ENCODE measurements around the gene PTPDC1. TPM values are rescaled to one million over a fixed set of nuclear protein-coding genes. Genes with fewer than 3 reads are reported as not detected.
A peak's percentile ranks its signal among the peaks of the same experiment; 100 is the strongest.
"Not testable (repeated sequence)": the region's sequence is repeated elsewhere in the genome, so short reads cannot be mapped to it uniquely, and the experiment has no call there.

Gene PTPDC1
- total RNA-seq, 1 donor: 10.8 TPM

DNA sequence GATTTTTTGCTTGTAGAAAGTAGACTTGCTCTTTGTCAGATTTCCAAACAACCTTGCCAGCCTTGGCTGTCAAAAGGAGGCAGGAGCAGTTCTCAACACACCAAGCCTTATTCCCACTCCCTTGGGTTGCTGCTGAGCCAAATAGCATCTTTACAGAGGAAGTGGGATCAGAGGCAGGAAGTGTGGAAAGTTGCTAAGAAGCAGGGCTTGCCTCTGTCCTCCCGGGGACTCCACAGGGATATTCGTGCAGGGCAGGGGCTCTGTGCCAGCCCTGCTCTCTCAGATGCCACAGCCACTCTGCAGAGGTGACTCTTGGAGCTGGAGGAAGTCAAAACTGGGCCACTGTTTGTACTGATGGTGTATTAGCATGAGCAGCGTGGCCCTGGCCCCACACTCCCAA lies 24.3 kb downstream of the PTPDC1 start:
- no peak for TF ChIP-seq CTCF (IDR thresholded peaks at IDR 0.05; ENCODE audit: insufficient read depth, low read length)
- H3K4me3 ChIP-seq (ENCODE audit: low read depth, low read length): no peak overlapping the region
- DNase-seq (ENCODE audit: low read depth): peak; percentile 51

DNA sequence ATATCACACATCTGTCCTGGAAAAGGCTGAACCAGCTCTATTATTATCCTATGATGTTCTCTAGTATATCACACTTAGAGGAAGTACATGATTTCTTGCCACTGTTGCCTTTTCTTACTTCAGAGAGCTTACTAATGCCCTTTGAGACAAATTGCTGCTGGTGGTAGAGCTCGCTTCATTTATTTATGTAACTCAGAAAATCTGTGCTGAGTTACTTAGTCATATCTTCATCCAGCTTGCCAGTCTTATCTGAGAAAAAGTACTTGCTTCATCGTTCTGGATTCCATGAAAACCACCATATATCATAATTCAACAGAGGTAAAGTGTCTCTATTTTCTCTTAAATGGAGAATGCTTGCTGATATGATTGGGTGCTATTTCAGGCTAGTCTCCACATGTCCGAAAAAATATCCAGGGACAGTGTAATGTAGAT lies 26.6 kb downstream of the PTPDC1 start:
- peak; percentile 88 for DNase-seq (ENCODE audit: low read depth)
- no peak for TF ChIP-seq CTCF (IDR thresholded peaks at IDR 0.05; ENCODE audit: insufficient read depth, low read length)
- no peak overlapping the region for H3K4me3 ChIP-seq (ENCODE audit: low read depth, low read length)

DNA sequence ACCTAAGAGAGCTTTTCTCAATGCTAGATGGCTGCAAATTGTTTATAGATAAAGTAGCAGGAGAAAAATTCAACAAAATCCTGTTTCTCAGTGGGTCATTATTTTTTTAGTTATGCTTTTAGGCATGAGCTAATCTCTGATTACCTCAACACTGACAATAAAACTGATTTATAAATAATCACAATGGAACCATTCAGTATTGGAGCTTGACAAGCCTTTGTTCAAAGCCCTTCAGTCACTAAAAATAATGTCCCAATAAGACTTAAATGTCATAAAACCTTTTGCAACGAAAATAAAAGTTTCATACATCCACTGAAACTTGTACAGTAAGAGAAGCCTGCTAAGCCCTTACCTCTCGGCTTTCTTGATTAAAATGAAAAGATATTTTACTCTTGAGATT lies 27.2 kb downstream of the PTPDC1 start:
- DNase-seq (ENCODE audit: low read depth): no peak
- no peak for TF ChIP-seq CTCF (IDR thresholded peaks at IDR 0.05; ENCODE audit: insufficient read depth, low read length)
- no peak overlapping the region for H3K4me3 ChIP-seq (ENCODE audit: low read depth, low read length)

DNA sequence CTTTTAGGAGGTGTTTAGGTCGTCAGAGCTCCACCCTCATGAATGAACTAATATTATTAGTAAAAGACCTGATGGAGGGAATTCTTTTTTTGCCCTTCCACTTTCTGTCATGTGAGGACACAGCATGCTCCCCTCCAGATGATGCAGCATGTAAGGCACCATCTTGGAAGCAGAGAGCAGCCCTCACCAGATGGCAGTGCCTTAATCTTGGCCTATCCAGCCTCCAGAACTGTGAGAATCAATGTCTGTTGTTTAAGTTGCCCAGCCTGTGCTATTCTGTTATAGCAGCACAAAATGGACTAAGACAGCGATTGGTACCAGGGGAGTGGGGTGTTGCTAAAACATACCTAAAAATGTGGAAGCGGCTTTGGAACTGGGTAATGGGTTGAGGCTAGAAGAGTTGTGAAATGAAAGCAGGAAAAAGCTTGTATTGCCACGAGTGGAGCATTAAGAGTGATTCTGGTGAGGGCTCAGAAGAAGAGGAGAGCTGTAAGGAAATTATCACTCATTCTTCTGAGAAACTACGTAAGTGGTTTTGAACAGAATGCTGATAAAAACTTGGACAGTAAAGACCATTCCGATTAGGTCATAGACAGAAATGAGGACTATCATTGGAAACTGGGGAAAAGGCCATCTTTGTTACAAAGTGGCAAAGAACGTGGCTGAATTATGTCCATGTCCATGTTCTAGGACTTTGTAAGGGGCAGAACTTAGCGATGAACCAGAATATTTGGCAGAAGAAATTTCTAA lies 28.6 kb downstream of the PTPDC1 start:
- no peak for DNase-seq (ENCODE audit: low read depth)
- no peak overlapping the region for H3K4me3 ChIP-seq (ENCODE audit: low read depth, low read length)
- TF ChIP-seq CTCF (IDR thresholded peaks at IDR 0.05; ENCODE audit: insufficient read depth, low read length): no peak

DNA sequence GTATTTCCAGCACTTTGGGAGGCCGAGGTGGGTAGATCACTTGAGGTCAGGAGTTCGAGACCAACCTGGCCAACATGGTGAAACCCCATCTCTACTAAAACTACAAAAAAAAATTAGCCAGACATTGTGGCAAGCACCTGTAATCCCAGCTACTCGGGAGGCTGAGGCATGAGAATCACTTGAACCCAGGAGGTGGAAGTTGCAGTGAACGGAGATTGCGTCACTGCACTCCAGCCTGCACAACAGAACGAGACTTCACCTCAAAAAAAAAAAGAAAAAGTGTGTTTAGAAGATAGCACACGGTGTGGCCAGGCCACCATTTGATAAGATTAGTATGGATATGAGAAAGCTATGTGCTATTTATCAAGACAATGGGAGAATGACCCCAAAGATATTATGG lies 35.8 kb downstream of the PTPDC1 start:
- not testable (repeated sequence) for H3K4me3 ChIP-seq (ENCODE audit: low read depth, low read length)

DNA sequence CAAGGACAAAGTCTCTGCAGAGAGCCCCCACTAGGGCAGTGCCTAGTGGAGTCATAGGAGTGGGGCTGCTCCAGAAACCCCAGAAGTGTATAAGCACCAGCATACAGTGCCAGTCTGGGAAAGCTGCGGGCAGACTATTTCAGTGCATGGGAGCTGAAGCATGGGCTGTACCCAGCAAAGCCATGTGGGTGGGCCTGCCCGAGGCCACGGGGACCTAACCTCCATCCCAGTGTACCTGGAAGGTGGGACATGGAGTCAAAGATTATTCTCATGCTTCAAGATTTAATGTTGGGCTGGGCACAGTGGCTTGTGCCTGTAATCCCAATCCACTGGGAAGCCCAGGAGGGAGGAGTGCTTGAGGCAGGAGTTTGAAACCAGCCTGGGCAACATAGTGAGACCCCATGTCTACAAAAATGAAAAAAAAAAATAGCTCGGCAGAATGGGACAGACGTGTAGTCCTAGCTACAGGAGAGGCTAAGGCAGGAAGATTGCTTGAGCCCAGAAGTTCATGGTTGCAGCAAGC lies 36.7 kb downstream of the PTPDC1 start:
- no peak for TF ChIP-seq CTCF (IDR thresholded peaks at IDR 0.05; ENCODE audit: insufficient read depth, low read length)
- no peak for DNase-seq (ENCODE audit: low read depth)
- H3K4me3 ChIP-seq (ENCODE audit: low read depth, low read length): no peak overlapping the region

More for the DNA sequence above, 35.8 kb downstream of the PTPDC1 start:
- not testable (repeated sequence) for DNase-seq (ENCODE audit: low read depth)

DNA sequence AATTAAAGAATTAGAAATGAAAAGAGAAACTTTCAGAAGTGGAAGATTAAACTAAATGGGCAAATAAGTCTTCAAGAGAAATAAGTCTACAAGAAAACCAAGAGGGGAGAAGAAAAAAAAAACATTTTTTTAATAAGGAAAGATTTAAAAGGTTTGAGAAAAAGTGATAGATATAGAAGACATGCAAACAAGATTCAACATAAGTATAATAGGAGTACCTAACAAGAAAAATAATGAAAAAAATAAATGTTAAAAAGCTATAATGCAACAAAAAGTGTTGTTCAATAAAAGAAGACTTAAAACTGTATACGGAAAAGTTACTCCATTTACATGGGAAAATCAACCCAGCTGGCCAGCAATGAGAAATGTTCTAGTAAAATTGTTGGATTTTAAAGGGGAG lies 42.6 kb downstream of the PTPDC1 start:
- no peak for TF ChIP-seq CTCF (IDR thresholded peaks at IDR 0.05; ENCODE audit: insufficient read depth, low read length)
- no peak overlapping the region for H3K4me3 ChIP-seq (ENCODE audit: low read depth, low read length)
- DNase-seq (ENCODE audit: low read depth): no peak

Data from fibroblast of the aortic adventitia (primary cell).